Activated naive CD4-positive, alpha-beta T cell treated with anti-CD3 and anti-CD28 coated beads for 36 hours (primary cell): Measurements from ENCODE around the gene NRP1. TPM values are rescaled to one million over a fixed set of nuclear protein-coding genes. Genes with fewer than 3 reads are reported as not detected.
"Not testable (repeated sequence)": the region's sequence is repeated elsewhere in the genome, so short reads cannot be mapped to it uniquely, and the experiment has no call there.

Experiments used
- CTCF ChIA-PET: fragments of 350-600 bp; sonication (Branson Sonifier 250); formaldehyde crosslinking; loops from one replicate; lab custom pipeline; 2021; ENCODE audit warnings: antibody characterized with exemption; lab: Charles Lee
- DNase-seq: peaks from one replicate; pipeline ENCODE4 v3.0.0-alpha.2; 2020
- H3K27ac Mint-ChIP-seq: one replicate; pipeline ENCODE4 v1.8.0; 2021; ENCODE audit warnings: mild to moderate bottlenecking, mixed read lengths
- H3K27me3 Mint-ChIP-seq: one replicate; pipeline ENCODE4 v1.8.0; 2021; ENCODE audit warnings: low read depth, mixed read lengths
- H3K36me3 Mint-ChIP-seq: one replicate; pipeline ENCODE4 v1.8.0; 2021; ENCODE audit warnings: low read depth, mixed read lengths
- H3K4me1 Mint-ChIP-seq: one replicate; pipeline ENCODE4 v1.8.0; 2021; ENCODE audit warnings: low read depth, mixed read lengths
- H3K4me3 Mint-ChIP-seq: one replicate; pipeline ENCODE4 v1.8.0; 2021; ENCODE audit warnings: mild to moderate bottlenecking, moderate library complexity, mixed read lengths
- H3K9me3 Mint-ChIP-seq: one replicate; pipeline ENCODE4 v1.8.0; 2021; ENCODE audit warnings: mixed read lengths
- intact Hi-C: fragments of 100-400 bp; cut with micrococcal nuclease; formaldehyde crosslinking; loops from one replicate; pipeline ENCODE4 v1.15.1; 2023
- total RNA-seq, 2 experiments: library from RNA; stranded (reverse); gene quantifications; one replicate each; pipeline ENCODE4 v1.2.3, GENCODE V29; 2021

NRP1 gene
- total RNA-seq, 2 experiments from 2014 or later, result 0.10 TPM; not detected in 1

DNA sequence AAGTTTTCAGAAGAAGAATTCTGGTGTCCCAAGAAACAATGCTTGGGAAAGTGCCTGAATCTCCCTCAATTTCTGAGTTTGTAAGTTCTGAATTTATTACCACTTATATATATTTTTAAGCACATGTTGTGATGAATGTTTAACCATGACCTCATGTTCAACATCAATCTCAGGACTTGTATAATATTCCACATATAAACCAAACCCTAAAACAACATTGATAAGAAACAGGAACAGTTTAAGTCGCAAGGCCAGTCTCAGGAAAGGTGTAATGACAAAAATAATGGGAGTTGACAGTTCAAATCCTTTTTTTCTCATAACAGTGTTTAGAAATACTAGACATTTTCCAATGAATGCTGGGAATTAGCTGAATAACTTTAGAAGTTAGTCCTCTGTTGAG, 22.8 kb downstream of the NRP1 start:
- H3K27ac Mint-ChIP-seq, result no peak overlapping the region
- H3K36me3 Mint-ChIP-seq, result no peaks in the 10 kb centered on the region
- CTCF ChIA-PET, result no interaction called here
- no peaks in the 10 kb centered on the region for H3K9me3 Mint-ChIP-seq
- no peak overlapping the region for H3K4me3 Mint-ChIP-seq
- DNase-seq, result no peak
- intact Hi-C loops, result no loop called here
- peaks cover 5% of the 10 kb centered on the region for H3K4me1 Mint-ChIP-seq
- no peaks in the 10 kb centered on the region for H3K27me3 Mint-ChIP-seq

DNA sequence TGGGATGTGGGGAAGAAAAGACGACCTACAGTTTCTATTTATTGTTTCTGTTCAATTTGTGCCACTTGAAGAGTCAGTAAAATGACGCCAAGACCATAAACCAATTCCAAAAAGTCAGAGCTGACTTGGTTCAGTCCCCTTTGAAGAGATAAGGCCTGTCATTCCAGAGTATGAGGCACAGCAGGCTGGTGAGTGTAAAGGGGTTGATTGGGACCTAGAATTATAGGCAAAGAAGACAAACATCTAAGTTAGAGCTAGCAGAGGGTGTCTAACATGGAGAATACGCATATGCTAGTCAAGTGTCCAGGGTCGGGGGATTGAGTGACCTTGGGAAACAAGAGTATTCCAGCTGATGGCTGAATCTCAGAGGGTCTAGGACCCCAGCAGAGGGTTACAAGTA, 23.6 kb downstream of the NRP1 start:
- Mint-ChIP-seq H3K27me3 (no peaks in the 10 kb centered on the region), H3K27ac (no peak overlapping the region), H3K4me3 (no peak overlapping the region), H3K9me3 (no peaks in the 10 kb centered on the region), H3K36me3 (no peaks in the 10 kb centered on the region), H3K4me1 (peaks cover 5% of the 10 kb centered on the region)
- no peak for DNase-seq
- intact Hi-C loops, result no loop called here
- CTCF ChIA-PET, result no interaction called here

DNA sequence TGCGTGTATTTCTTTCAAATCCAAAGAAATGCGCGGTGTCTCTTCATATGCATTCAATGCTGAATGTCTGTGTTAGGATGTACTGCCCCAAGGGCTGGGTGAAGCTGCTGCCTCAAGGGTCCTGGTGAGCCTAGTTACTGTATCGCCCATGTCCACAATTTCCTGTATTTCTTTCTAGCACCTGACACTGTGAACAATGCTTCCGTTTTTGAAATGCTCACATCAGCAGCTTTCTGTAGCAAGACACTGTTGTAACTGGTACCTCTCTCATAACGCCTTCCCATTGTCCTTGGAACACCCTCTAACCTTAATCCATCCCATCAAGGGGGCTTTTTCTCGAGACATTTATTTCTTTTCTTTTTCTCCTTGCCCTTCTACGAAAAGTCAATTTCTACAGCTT, 25.1 kb downstream of the NRP1 start:
- no peak for DNase-seq
- Mint-ChIP-seq H3K4me3 (no peak overlapping the region), H3K4me1 (peaks cover 5% of the 10 kb centered on the region), H3K27me3 (no peaks in the 10 kb centered on the region), H3K27ac (no peak overlapping the region), H3K9me3 (no peaks in the 10 kb centered on the region), H3K36me3 (no peaks in the 10 kb centered on the region)
- CTCF ChIA-PET, result no interaction called here
- intact Hi-C loops, result no loop called here

DNA sequence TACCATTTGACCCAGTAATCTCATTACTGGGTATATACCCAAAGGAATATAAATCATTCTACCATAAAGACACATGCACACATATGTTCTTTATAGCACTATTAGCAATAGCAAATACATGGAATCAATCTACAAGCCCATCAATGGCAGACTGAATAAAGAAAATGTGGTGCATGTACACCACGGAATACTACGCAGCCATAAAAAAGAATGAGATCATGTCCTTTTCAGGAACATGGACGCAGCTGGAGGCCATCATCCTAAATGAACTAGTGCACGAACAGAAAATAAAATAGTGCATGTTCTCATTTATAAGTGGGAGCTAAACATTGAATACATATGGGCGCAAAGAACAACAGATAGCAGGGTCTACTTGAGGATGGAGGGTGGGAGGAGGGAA, 26.6 kb downstream of the NRP1 start:
- Mint-ChIP-seq H3K9me3 (no peaks in the 10 kb centered on the region), H3K36me3 (no peaks in the 10 kb centered on the region), H3K27ac (no peak overlapping the region), H3K4me3 (no peak overlapping the region), H3K4me1 (peaks cover 5% of the 10 kb centered on the region), H3K27me3 (no peaks in the 10 kb centered on the region)
- CTCF ChIA-PET, result no interaction called here
- DNase-seq, result no peak
- intact Hi-C loops, result no loop called here

DNA sequence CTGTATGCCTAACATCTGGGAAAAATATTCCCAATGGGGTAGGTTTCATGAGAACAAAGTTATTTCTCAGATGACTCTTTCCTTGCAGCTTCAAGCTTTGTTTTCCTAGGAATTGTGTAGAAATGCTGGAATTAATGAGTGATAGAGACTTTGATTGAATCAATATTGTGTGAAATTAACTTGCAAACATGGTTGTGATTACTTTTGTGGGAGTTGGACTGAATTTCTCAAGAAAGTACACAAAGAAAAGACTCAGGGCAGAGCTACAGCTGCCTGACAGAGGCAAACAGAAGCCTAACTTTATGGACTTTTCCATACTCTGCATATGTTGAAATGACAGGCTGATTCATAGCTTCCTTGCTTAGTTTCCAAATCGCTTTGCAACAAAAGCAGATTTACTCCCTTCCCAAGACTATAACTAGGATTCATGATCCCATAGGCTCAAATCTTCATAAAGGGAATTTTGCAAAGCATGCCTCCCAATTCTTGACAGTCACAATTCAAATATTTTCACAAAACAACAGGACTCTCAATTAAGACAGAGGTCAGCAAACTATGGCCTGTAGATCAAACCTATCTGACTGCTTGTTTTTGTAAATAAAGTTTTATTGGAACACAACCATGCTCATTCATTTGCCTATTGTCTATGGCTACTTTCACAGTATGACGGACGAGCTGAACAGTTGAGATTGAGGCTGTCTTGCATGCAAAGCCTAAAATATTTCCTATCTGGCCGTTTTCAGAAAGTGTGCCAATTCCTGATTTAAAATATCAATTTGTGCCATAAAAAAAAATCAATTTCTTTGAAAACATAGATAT, 27.6 kb downstream of the NRP1 start:
- Mint-ChIP-seq H3K9me3 (no peaks in the 10 kb centered on the region), H3K36me3 (no peaks in the 10 kb centered on the region), H3K27me3 (no peaks in the 10 kb centered on the region), H3K4me1 (peaks cover 10% of the 10 kb centered on the region), H3K27ac (no peak overlapping the region), H3K4me3 (no peak overlapping the region)
- CTCF ChIA-PET, result interaction anchor here (1.0 to 1.2 kb wide), 2 partner anchors 16 to 114 kb away, joined by 3 to 4 read pairs; no protein-coding TSS in a partner anchor
- DNase-seq, result no peak
- intact Hi-C loops, result no loop called here

DNA sequence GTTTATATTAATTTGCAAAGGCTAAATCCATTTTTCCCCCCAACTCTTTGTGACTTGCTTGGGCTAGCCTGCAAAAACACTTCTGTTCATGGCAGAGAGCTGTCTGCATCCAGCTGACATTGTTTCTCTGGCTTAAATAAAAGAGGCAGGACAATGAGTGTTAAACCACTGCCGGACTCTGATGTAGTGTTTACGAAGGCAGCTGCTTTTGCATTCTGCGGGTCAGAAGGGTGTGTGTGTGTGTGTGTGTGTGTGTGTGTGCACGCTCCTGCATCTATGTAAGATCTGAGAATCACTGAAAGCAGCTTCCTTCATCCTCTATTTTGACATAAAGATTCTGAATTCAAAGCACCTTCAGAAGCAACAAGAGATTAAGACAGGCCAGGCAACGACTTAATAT, 28.3 kb downstream of the NRP1 start:
- CTCF ChIA-PET, result interaction anchor here (1.0 to 1.2 kb wide), 2 partner anchors 17 to 113 kb away, joined by 3 to 4 read pairs; no protein-coding TSS in a partner anchor
- DNase-seq, result no peak
- H3K36me3 Mint-ChIP-seq, result no peaks in the 10 kb centered on the region

DNA sequence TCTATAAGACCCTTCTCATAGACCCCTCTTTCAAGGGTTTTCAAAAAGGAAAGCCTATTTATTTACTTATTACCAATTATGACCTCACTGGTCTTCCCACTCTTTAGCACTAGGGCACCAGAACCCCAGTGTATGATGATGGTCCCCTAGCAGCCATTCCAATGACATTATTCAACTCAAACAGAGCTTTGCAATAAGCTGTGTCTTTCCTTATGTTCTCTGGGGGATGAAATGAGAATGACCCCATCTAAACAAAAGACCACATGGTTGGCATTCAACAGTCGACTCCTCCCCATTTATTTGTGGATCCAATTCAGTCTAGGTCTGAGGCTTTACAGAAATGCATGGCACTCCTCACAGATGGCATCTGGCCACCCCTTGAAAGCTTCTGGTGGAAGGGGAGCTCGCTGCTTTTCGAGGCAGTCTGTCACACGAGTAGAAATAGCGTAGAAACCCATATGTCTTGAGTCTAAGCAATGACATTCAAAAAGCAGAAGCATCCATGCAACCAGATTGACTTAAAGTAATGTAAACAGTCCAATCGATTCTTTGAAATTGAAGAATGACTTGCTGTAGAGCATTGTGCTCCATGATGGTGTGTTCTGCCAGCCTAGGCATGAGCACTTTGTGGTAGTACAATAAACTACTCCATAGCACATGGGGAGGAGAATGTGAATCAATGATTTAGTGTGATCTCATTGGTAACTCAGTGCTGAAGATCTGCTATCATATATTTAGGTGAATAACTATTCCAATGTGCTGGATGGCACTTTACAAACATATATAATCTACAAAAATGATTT, 29.8 kb downstream of the NRP1 start:
- intact Hi-C loops, result no loop called here
- DNase-seq, result no peak
- CTCF ChIA-PET, result interaction anchor here (1.3 kb wide), 1 partner anchor 29 kb away, joined by 4 read pairs; no protein-coding TSS in a partner anchor
- Mint-ChIP-seq H3K27me3 (no peaks in the 10 kb centered on the region), H3K4me1 (peaks cover 12% of the 10 kb centered on the region), H3K27ac (no peak overlapping the region), H3K9me3 (no peaks in the 10 kb centered on the region), H3K4me3 (no peak overlapping the region), H3K36me3 (no peaks in the 10 kb centered on the region)

More for the DNA sequence above, 28.3 kb downstream of the NRP1 start:
- intact Hi-C loops, result no loop called here
- no peaks in the 10 kb centered on the region for H3K27me3 Mint-ChIP-seq
- H3K9me3 Mint-ChIP-seq, result no peaks in the 10 kb centered on the region
- no peak overlapping the region for H3K27ac Mint-ChIP-seq
- H3K4me1 Mint-ChIP-seq, result peaks cover 10% of the 10 kb centered on the region
- H3K4me3 Mint-ChIP-seq, result no peak overlapping the region

DNA sequence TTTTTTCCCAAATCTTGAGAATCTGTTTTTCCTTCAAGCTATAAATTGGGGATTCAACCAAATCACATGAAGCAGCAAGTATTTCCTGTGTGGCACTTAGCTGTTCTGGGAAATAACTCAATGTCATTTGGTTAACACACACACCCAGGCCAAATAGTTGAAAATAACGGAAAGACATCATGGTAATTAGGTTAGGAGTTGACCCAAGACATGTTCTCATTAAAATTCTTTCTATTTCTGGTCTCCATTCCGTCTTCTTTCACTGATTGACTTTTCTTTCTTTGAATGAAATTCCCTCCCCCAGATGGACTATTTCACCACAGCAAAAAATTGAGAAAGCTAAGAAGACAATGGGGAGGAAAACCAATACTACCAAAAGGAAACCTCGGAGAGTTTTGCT, 30.5 kb downstream of the NRP1 start:
- intact Hi-C loops, result no loop called here
- CTCF ChIA-PET, result no interaction called here
- no peak for DNase-seq
- no peak overlapping the region for H3K4me3 Mint-ChIP-seq
- no peaks in the 10 kb centered on the region for H3K27me3 Mint-ChIP-seq
- peaks cover 7% of the 10 kb centered on the region for H3K4me1 Mint-ChIP-seq
- no peaks in the 10 kb centered on the region for H3K9me3 Mint-ChIP-seq
- no peaks in the 10 kb centered on the region for H3K36me3 Mint-ChIP-seq
- H3K27ac Mint-ChIP-seq, result no peak overlapping the region

DNA sequence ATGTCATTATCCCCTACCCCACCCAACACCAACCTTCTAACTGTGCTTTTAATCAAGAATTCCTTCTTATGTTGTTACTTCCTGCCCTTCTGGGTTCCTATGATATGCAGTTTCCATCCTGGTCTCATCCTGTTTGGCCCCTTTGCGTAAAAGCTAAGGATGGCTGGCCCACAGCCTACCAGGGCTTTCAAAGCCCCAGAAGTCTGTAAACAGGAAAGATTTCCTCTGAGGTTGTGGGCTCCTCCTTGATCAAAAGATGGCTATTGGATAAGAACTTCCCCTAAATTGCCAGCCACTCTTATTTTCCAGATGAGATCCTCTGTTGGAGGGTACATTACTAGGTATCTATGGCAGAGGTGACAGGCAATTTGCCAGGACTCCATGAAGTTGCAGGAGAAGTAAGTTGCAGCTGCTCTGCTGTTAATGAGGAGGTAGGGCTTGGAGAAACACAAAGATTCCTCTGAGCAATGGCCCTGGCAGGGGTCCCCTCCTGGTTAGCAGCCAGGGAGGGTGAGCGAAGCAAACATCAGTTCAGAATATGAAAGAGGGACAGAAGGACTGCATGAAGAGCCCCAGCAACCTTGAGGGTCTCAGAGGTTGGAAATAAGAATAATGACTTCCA, 32.1 kb downstream of the NRP1 start:
- intact Hi-C loops, result no loop called here
- Mint-ChIP-seq H3K4me1 (peaks cover 7% of the 10 kb centered on the region), H3K27me3 (no peaks in the 10 kb centered on the region), H3K27ac (no peak overlapping the region), H3K36me3 (no peaks in the 10 kb centered on the region), H3K4me3 (no peak overlapping the region), H3K9me3 (no peaks in the 10 kb centered on the region)
- CTCF ChIA-PET, result interaction anchor here (0.7 kb wide), 1 partner anchor 28 kb away, joined by 3 read pairs; no protein-coding TSS in a partner anchor
- DNase-seq, result no peak

DNA sequence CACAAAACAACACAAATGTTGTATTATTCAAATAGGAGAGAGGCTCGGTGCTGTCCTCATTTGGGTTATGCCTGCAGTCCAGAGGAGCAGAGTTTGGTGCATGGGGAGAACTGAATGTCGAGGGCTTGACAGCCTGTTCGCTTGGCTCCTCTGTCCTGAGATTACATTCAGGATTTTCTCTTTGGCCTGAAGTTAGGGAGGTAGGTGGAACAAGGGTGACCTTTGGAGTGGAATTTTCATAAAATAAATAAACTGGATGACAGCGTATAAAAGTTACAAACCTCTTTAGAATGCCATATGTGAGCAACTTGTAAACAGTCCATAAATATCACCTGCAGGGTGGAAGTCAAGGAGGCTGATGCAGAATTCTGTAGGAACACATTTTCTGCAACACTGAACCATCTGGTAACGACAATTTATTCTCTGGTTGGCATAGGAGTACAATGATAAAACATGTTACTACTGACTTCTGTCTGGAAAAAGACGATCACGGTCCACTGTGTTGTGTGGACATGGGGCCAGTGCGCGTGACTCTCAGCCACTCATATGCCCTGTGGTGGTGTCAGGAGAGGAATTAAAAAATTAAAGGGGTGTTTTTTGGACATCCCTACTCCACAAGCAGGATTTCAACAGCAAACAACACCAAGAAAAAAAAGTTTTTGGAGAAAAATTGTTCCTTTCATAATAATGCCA, 33.2 kb downstream of the NRP1 start:
- Mint-ChIP-seq H3K9me3 (no peaks in the 10 kb centered on the region), H3K4me3 (no peak overlapping the region), H3K27me3 (no peaks in the 10 kb centered on the region), H3K4me1 (peaks cover 7% of the 10 kb centered on the region), H3K36me3 (no peaks in the 10 kb centered on the region), H3K27ac (no peak overlapping the region)
- intact Hi-C loops, result no loop called here
- DNase-seq, result no peak
- CTCF ChIA-PET, result no interaction called here

DNA sequence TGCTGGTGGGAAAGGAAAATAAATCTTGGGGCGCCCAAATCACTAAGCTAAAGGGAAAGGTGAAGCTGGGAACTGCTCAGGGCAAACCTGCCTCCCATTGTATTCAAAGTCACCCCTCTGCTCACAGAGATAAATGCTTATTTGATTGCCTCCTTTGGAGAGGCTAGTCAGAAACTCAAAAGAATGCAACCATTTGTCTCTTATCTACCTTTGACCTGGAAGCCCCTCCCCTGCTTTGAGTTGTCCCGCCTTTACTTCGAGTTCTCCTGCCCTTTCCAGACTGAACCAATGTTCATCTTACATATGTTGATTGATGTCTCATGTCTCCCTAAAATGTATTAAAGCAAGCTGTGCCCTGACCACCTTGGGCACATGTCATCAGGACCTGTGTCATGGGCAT, 33.9 kb downstream of the NRP1 start:
- H3K27ac Mint-ChIP-seq, intact Hi-C loops, H3K9me3 Mint-ChIP-seq, DNase-seq, H3K27me3 Mint-ChIP-seq, H3K4me1 Mint-ChIP-seq, H3K36me3 Mint-ChIP-seq, H3K4me3 Mint-ChIP-seq: not testable (repeated sequence)
- CTCF ChIA-PET, result interaction anchor here (0.6 kb wide), 1 partner anchor 19 kb away, joined by 3 read pairs; no protein-coding TSS in a partner anchor

DNA sequence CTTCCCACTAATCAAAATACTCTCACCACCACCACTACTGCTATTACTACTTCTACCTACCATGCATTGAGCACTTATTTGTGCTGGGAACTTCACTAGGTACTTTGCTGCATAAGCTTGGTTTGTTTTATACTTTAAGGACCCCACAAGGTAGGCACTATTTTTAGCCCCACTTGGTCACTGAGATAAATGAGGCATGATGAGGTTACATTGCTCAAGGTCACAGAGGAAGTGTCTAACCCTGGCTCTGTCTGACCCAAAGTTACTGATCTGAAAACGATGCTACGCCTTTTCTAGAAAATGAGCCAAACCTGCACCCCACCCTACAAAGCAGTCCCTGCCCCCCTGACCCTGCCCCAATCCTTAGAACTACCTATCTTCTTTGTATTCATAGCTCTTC, 35.6 kb downstream of the NRP1 start:
- DNase-seq, result no peak
- CTCF ChIA-PET, result no interaction called here
- H3K4me1 Mint-ChIP-seq, result peaks cover 7% of the 10 kb centered on the region
- H3K9me3 Mint-ChIP-seq, result no peaks in the 10 kb centered on the region
- no peak overlapping the region for H3K27ac Mint-ChIP-seq
- H3K36me3 Mint-ChIP-seq, result no peaks in the 10 kb centered on the region
- H3K27me3 Mint-ChIP-seq, result no peaks in the 10 kb centered on the region
- intact Hi-C loops, result no loop called here
- H3K4me3 Mint-ChIP-seq, result no peak overlapping the region
